ENCODE measurements around the gene KRTAP10-7.
"Not testable (repeated sequence)": the region's sequence is repeated elsewhere in the genome, so short reads cannot be mapped to it uniquely, and the experiment has no call there.

Gene KRTAP10-7

GRCh38 chr21:44600118-44600978 is at the start of gene KRTAP10-7:
TSS of gene KRTAP10-7 (plus strand) at chr21:44600597. CDS start at chr21:44600622, 25 bp downstream.
- H3K27ac ChIP-seq; POLR2A ChIA-PET (ENCODE audit: low non-redundant PET); DNase-seq (ENCODE audit: low spot score): not testable (repeated sequence)
- CTCF ChIA-PET, result interaction anchor here (0.6 kb wide), 2 partner anchors 164 to 1140 kb away, joined by 3 to 4 read pairs; no protein-coding TSS in a partner anchor

GRCh38 chr21:44550807-44551206 is 49.6 kb upstream of the KRTAP10-7 start:
- ChIA-PET CTCF (interaction anchor here (0.6 to 0.7 kb wide), 2 partner anchors 84 to 136 kb away, joined by 4 read pairs; no protein-coding TSS in a partner anchor), POLR2A (ENCODE audit: low non-redundant PET) (no interaction called here)
- H3K27ac ChIP-seq, result no peak overlapping the region
- no peak for DNase-seq (ENCODE audit: low spot score)
- TF ChIP-seq CTCF (conservative IDR thresholded peaks at IDR 0.05; ENCODE audit: low read depth), result no peak

- no peak within 1 kb of the TSS for H3K27ac ChIP-seq
- CTCF ChIA-PET, result no interaction called here
- POLR2A ChIA-PET (ENCODE audit: low non-redundant PET), result no interaction called here
- no peak for TF ChIP-seq CTCF (conservative IDR thresholded peaks at IDR 0.05; ENCODE audit: low read depth)
- DNase-seq (ENCODE audit: low spot score), result no peak
Observed at GRCh38 chr21:44551340-44551961, 48.9 kb upstream of the KRTAP10-7 start, which contains the start of gene KRTAP10-2. TSS of gene KRTAP10-2 (minus strand) at chr21:44551505. CDS start at chr21:44551458, 47 bp downstream.

- H3K27ac ChIP-seq, result no peak overlapping the region
- ChIA-PET CTCF (no interaction called here), POLR2A (ENCODE audit: low non-redundant PET) (no interaction called here)
- no peak for TF ChIP-seq CTCF (conservative IDR thresholded peaks at IDR 0.05; ENCODE audit: low read depth)
- no peak for DNase-seq (ENCODE audit: low spot score)
Observed at GRCh38 chr21:44552136-44552535, 48.3 kb upstream of the KRTAP10-7 start.

- no peak for TF ChIP-seq CTCF (conservative IDR thresholded peaks at IDR 0.05; ENCODE audit: low read depth)
- POLR2A ChIA-PET (ENCODE audit: low non-redundant PET), result no interaction called here
- no peak overlapping the region for H3K27ac ChIP-seq
- CTCF ChIA-PET, result no interaction called here
- DNase-seq (ENCODE audit: low spot score), result no peak
Observed at GRCh38 chr21:44552681-44553080, 47.7 kb upstream of the KRTAP10-7 start.

GRCh38 chr21:44555200-44555875 is 45.1 kb upstream of the KRTAP10-7 start:
- CTCF ChIA-PET, result interaction anchor here (0.7 kb wide), 1 partner anchor 238 kb away, joined by 4 read pairs; no protein-coding TSS in a partner anchor
- DNase-seq (ENCODE audit: low spot score), result no peak
- TF ChIP-seq CTCF (conservative IDR thresholded peaks at IDR 0.05; ENCODE audit: low read depth), result no peak
- POLR2A ChIA-PET (ENCODE audit: low non-redundant PET), result no interaction called here
- no peak overlapping the region for H3K27ac ChIP-seq
